ENCODE data around the gene TENT4A.
A peak's percentile ranks its signal among the peaks of the same experiment; 100 is the strongest.

The TENT4A gene

DNA sequence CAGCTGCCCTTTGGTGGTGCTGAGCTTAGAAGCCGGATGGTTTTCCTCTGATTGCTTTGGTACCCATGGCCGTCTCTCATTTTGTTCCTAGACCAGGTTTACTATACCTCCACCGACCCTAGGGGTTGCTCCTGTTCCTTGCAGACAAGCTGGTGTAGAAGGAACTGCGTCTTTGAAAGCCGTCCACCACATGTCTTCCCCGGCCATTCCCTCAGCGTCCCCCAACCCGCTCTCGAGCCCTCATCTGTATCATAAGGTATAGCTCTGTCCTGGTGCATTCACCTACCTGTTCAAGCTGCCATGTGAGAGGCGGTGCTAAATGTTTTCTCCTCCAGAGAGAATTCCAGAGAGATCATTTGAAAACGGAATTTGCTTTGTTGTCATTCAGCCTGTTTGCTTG lies 39.5 kb downstream of the TENT4A start:
- no peak for DNase-seq (ENCODE audit: low spot score)

DNA sequence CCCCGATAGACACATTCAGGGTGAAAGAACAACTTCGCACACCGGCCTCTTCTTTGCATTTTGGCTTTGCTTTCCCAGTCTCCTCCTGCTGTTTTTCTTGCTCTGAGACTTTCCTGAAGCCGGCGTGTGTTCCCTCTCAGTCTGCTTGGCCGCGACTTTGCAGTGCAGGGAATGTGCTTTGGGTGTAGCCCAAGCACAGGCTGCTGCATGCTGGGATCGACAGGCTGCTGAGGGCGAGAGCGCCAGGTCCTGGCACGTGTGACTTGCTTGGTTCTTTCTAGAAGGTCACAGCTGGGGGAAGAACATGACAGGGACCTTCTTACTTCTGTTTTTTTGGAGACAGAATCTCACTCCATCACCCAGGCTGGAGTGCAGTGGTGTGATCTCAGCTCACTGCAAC lies 40.6 kb downstream of the TENT4A start:
- DNase-seq (ENCODE audit: low spot score): no peak

DNA sequence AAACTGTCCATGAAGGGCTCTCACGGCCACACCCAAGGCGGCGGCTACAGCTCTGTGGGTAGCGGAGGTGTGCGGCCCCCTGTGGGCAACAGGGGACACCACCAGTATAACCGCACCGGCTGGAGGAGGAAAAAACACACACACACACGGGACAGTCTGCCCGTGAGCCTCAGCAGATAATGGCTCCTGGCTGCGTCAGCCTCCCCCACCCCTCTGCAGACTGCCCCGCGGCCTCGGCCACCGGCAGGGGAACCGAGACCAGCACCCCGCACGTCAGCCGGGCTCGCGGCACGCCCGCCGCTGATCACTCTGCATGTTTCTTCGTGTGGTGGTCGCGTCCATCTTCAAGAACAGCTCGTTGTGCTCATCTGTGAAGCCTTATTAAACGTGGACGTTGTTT lies 41.5 kb downstream of the TENT4A start:
- no peak for DNase-seq (ENCODE audit: low spot score)

DNA sequence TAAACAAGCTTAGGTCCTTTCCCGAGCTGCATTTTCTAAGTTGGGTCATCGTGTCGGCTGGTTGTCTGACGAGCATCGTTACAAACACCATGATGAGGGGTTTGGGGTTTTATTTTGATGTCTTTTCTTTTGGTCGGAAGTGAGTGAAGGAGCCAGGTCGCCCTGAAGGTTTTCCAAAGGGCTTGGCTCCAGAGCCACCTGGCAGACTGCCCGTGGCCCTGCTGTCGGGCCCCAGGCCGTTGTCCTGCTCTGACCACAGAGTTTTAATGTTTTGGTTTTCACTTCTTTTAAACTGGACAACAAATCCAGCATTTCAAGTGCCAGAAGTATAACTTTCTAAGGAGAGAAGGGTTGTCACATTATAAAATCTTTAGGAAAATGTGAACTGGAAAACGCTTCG lies 42.3 kb downstream of the TENT4A start:
- DNase-seq (ENCODE audit: low spot score): no peak

DNA sequence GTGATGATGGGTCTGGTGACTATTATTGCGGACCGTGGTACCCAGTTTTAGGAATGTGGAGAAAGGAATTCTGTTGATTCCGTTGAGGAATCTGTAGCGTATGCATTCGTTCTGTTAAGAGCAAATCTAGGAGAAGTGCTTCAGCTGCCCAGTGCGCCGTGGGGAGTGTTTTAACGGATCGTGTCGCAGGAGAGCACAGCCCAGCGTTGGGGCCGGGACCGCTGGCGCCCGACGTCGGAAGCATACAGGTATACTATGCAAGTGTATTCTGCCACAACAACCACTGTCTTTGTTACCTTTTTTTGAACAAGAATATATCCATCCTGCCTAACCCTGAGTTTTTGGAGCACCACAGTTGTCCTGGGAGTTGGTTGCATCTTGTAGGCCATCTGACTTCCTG lies 42.7 kb downstream of the TENT4A start:
- no peak for DNase-seq (ENCODE audit: low spot score)

DNA sequence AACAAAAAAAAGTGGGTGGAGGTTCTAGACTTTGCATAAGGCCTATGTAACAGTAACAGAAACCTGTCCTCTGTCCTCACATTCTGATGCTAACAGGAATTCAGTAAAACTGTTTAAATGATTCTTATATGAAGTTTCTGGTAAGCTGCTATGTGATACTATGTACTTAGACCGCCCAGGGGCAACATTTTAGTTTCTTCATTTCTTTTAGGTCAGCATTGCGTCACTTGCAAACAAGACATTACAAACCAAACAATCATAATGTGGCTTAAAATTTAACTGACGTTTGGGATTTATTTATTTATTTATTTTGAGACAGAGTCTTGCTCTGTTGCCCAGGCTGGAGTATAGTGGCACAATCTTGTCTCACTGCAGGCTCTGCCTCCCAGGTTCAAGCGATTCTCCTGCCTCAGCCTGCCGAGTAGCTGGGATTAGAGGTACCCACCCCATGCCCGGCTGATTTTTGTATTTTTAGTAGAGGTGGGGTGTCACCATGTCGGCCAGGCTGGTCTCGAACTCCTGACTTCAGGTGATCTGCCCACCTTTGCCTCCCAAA lies 44.3 kb downstream of the TENT4A start:
- no peak for DNase-seq (ENCODE audit: low spot score)

DNA sequence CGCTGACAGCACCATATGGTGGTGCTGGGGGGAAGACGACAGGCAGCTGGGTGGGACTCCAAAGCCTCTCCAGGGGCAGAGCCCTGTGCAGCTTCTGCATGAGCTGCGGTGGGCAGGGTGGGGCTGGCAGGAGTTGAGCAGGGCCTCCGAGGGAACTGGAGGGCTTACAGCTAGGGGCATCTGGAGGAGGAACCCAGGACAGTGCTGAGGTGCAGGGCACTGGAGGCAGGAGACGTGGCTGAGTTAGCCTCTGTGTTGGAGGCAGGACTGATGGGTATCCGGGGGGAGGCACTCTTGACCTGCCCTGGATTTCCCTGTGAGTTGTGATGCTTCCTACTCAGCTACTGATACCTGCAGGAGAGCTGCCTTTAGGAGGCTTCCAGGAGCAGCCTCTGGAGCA lies 45.0 kb downstream of the TENT4A start:
- DNase-seq (ENCODE audit: low spot score): no peak

DNA sequence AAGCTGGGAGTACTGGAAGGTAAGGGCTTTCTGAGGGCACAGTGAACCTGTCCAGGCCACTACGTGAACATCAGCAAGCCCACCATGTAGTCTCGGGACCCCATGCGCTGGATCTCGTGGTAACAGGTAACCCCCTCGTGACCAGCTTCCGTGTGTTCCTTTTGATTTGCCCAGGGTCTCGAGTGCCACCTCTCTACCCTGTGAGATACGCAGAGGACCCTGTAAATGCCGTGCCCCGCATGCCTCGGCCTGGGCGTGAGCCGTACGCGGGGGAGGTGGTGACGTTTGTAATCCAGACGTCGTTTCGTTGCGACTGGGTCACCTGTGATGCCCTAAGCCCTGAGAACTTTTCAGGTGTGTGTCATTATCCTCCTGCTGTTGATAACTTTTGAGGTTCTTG lies 45.5 kb downstream of the TENT4A start:
- no peak for DNase-seq (ENCODE audit: low spot score)

DNA sequence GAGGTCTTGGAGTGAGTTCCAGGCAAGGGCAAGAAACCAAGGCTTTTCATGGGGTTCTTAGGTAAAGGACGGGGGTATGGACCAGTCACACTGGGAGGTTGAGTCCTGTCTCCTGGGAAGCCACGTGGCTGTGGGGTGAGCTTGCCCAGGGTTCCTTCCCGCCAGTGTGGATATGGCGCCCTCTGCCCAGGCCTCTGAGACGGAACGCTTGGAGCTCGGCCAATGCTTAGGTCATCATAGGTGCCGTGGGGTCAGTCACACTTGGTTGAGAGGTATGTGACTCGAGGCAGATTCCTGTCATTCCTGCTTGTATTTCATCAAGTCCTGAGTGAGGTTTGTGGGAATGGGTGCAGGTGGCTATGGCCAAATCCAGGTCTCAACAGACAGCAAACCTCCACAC lies 46.2 kb downstream of the TENT4A start:
- DNase-seq (ENCODE audit: low spot score): no peak

DNA sequence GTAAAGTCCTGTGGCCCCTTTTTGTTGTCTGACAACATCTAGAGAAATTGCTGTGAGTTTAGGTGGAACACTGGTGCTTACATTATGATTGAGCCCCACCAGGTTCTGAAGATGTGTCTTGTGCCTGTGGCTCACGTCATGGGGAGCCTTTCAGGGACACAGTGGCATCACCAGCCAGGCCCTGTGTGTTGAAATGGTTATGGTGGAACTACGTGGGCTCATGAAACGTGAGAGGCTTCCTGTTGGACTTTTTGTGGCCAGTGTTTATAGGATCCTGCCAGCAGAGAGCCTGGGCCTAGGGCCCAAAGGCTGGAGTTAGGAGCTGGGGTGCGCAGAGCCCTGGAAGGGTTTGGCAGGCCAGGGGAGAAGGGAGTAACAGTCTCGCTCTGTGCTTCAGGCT lies 46.8 kb downstream of the TENT4A start:
- DNase-seq (ENCODE audit: low spot score): no peak

DNA sequence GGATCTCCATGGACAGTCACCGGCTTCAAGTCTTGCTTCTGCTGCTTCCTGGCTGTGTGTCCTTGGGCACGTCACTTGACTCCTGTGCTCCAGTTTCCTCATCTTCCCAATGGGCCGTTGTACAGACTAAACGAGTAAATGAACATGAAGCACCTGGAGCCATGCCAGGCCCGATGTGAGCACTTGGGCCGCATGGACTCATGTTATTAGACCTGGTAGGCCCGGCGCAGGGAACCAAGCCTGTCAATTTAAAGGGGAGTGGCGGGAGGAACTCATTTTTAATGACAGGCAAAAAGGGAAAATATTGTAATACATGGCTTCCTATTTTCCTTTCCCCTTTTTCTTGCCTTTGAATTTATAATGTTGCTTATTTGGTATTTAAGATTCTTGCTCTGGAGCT lies 47.5 kb downstream of the TENT4A start:
- DNase-seq (ENCODE audit: low spot score): no peak

DNA sequence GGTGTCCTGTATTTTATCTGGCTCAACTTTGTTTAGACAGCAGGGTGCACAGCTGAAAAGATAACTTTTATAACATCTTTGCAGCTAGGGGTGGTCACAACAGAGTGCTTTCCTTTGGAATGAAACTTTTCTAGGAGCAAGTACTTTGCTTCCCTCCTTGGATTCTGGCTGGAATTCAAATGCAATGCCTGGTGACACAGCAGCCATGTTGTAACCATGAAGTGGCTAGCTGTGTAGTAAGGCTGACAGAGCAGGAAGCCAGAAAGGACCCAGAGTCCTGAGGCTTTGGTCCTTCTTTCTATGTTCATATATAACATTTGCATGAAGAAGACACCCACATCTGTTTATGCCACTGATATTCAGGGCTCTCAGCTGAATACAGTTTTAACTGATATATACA lies 48.1 kb downstream of the TENT4A start:
- DNase-seq (ENCODE audit: low spot score): no peak

DNA sequence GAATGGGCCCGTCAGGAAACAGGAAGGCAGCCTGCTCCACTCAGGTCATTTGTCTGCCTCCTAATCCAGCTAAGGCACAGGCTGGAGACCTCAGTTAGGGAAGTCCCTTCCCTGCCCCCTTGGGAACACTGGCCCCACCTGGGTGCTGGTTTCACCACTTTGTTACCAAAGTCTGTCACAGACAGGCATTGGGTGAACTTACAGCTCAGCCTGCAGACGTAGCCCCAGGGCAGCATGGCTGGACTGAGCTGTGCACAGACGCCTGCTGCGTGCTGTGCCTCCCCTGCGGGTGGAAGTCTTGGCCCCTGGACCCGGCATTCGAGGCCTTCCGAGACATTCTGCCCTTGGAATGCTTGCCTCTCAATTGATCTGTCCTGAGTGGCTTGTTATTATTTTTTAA lies 48.9 kb downstream of the TENT4A start:
- no peak for DNase-seq (ENCODE audit: low spot score)

DNA sequence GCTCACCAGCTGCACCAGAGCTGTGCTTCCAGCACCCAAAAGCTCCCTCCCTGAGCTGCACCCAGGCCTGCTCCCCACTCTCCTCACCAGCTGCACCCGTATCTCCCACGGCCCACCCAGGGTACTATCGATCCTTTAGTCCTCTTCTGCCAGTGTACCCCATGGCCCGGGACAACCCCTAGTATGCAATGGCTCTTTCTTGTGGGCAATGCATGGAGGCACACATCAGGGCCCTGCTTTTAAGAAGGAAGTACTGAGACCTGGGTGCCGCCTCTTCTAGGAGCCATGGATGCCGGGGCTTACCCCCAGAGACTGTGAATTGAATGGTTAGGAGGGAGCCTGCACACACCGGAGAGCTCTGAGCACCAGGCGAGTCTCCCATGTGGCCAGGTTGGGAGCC lies 49.5 kb downstream of the TENT4A start:
- no peak for DNase-seq (ENCODE audit: low spot score)

DNA sequence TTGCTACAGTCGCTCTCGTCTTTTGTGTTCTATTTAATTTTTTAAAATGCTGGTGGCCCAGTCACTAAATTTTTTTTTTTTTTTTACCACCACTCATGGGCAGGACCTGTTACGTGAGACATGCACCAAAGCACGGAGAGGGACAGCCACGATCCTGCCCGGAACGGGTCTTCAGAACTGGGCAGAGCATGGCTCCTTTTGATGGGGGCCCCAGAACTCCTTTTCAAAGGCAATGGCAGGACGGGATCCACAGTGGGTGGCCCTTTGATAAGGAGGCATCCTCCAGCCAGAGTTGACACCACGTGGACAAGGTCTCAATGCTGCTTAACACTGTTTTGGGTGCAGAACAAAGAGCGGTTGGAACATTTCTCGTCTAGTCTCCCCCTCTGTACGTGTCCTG lies 50.0 kb downstream of the TENT4A start:
- no peak for DNase-seq (ENCODE audit: low spot score)

DNA sequence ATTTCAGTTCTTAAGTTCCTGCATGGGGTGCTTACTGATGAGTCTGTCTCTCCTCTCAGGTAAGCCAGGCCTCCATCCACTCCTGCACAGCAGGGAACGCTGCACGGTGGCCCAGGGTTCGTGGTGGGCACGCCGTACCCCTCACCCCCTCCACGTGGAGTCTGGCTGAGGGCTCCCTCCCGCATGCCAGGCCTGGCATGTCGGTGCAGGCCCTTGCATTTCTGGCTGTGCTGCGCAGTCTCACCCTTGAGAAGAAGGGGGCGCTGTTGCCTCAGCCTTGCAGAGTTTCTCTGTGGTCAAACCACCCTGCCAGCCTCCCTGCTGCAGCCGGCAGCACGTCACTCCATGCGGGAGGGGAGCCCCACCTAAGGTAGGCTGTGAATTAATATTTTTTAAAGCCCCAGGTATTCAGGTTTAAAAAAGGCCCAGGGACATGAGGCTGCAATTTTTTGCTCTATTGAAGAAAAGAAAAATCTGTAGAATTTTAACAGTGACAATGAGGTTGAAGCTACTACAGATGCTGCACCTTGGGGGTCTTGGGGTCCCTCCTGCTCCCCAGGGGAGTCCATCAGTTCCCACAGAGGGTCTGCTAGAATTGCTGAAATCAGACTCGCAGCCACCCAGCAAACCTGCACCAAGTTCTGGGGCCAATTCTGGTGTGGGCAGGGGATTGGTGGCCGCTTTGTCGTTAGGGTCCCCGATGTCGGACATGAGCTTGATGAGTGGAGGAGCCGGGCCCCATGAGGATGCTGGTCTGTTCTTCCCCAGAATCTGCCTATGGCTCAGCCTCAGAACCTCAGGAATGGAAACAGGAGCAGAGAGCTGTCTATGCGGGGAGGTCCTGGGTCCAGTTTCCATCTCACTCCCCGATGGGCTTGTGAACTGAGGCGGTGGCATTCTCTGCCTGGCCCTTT lies 52.6 kb downstream of the TENT4A start:
- peak; percentile 89 for DNase-seq (ENCODE audit: low spot score)

DNA sequence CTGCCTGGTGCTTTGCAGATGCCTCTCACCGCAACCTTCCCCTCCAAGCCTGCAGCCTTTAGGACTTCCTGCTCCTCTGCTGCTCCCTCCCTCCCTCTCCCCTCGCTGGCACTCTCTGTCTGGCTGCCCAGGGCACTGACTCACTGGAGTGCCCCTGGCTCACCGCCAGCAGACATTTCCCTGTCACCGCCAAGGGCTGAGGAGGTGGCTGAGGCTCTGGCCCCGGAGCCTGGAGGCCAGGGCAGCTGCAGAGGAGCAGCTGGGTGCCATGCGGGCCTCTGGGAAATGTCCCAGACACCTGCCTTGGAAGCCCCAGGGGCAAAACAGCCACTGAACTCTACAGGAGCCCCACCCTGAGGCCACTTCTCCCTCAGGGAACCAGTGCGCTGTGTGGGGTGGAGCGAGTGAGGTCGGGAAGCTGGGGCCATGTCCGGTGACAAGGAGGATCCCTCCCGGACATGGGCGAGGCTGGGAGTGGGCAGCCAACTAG lies 53.4 kb downstream of the TENT4A start:
- no peak for DNase-seq (ENCODE audit: low spot score)

DNA sequence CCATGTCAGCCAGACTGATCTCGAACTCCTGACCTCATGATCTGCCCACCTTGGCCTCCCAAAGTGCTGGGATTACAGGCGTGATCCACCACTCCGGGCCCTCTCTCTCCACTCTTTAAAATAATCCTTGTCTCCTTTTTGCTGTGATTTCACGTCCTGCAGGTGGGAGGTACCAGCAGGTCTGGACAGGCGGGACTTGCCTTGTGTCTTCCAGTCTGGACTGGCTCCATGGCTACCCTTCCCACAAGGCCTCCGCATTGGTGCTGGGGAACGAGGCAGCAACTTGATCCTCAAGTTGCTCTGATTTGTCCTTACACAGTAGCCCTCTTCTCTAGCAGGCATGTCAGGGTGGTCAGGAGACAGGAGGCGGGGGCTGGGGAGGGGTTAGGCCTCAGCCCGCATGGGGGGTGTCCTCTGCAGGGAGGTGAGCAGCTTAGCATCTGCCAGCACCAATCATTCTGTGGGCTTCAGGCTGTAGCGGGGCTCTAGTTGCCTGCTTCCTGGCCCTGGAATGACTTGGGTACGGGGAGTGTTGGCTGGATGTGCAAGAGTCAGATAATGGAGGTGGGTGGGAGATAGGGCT lies 54.3 kb downstream of the TENT4A start:
- DNase-seq (ENCODE audit: low spot score): no peak

DNA sequence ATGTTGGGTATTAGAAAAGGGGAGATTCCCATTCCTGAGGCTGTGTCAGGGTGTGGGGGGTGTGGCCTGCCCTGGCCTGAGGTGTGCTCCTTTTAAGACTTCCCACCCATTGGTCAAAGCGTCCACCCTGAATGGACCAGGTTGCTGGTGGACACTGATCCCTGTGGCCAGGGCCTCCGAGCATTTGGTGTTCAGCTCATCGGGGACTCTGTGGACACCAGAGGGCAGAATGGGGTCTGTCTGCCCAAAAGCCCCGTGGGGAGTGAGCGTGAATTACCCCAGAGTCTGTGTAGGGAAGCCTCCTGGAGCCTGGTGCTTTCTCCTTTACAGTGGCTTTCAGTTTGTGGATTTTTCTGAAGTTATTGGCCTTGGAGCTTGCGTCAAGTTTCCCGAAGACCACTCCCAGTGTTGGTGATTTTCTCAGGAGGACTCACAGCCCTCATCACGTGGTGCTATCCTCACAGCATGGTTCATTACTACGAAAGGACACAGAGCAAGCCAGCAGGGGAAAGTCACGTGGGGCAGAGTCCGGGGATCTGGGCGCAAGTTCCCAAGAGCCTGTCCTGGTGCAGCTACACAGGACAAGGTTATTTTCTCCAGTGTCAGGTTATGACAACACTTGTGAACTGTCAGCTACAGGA lies 55.5 kb downstream of the TENT4A start:
- DNase-seq (ENCODE audit: low spot score): no peak

DNA sequence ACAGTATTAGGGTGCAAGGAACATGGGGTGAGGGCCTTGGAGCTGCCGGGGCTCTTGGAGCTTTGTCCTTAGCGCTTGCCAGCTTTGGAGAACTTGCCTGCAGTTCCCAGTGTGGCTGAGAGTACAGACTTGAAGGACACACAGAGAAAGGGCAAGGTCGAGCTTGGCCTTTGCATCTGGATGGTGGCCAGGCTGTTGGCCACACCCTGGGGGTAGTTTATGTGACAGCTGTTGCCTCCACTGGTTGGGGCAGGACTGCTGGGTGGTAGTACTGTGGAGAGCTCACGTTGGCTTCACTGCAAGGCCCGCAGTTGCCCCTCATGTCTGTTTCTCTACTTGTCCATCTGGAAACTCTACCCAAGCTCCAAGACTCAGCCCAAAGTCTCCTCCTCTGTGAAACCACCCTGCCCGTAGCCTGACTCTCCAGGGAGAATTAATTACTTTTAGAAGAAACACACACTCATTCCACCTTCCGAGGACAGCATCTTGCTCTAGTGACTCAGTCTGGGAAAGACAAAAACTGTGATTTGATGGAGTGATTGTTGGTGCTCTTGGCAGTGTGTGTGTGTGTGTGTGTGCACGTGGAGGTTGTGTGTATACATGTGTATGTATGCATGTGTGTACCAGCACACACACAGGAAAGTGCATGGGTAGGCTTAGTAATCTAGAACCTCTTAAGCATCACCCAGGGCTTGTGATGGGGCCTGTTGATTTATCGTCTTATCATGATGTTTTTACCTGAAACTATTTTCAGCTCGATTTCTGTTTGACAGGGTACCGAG lies 57.8 kb downstream of the TENT4A start:
- no peak for DNase-seq (ENCODE audit: low spot score)

DNA sequence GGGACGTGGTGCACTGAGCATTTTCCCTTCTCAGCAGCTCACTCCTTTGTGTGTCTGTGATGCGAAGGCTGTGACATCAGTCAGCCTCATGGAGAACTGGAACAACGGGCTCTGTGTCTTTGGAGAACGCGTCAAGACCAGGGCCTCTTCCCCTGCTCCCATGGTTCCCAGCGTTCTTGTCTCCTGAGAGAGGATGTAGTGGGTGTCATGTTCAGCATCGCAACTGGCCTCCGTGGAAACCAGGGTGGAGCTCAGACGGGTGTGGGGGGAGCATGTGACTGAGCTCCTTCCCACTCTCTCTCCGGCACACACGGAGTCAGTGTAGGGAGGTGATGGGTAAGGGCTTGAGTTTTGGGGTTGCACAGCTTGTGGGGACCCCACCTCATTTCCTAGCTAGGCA lies 59.7 kb downstream of the TENT4A start:
- no peak for DNase-seq (ENCODE audit: low spot score)
